HG03565 (cell line): ENCODE results near the gene COX11.
A peak's percentile ranks its signal among the peaks of the same experiment; 100 is the strongest.

Source experiments
- ATAC-seq: cut with Tn5 transposase; IDR thresholded peaks from one replicate; pipeline ENCODE4 v1.9.1; 2021; ENCODE audit warnings: mild to moderate bottlenecking, moderate library complexity; ENCODE audit not compliant: unreplicated experiment

The COX11 gene

GRCh38 chr17:54968262-54968987 is at the start of gene COX11, which contains the start of gene STXBP4:
TSS of gene COX11 (minus strand) at chr17:54968654. CDS start at chr17:54968646, 8 bp downstream.
TSS of gene STXBP4 (plus strand) at chr17:54968765. CDS start at chr17:54986220, 17,455 bp downstream.
- ATAC-seq, result peak; percentile 94

DNA sequence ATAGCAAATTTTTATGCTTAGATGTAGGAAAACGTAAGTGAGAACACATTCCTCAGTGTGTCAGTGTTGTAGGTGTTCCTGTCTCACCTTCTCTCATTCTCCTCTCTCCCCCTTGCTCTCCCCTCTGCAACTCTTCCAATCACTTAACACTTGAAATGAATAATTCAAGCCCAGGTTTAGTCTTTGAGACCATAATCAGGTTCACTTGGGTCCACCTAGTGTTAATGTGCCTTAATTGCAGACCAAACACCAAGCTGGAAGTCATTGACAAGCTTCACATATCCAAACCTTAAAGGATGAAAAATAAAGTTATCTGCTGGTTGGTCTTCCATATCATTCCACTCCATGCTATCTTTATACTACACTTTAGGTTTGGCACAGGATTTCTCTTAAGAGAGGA is 37.1 kb upstream of the COX11 start:
- peak; percentile 56 for ATAC-seq

DNA sequence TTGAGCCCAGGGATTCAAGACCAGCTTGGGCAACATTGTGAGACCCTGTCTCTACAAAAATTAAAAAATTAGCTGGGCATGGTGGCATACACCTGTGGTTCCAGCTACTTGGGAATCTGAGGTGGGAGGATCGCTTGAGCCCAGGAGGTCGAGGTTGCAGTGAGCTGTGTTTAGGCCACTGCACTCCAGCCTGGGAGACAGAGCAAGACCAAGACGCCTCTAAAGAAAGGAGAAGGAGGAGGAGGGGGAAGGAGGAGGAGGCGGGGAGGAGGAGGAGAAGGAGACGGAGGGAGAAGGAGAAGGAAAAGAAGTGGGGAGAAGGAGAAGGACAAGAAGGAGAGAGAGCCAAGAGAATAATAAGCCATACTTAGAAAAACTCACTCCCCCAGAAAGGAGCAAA is 36.0 kb upstream of the COX11 start:
- no peak for ATAC-seq

- ATAC-seq, result no peak
These were observed 34.0 kb upstream of the COX11 start for GRCh38 chr17:55002458-55002857.

GRCh38 chr17:54996441-54996840 is 28.0 kb upstream of the COX11 start:
- no peak for ATAC-seq

GRCh38 chr17:54992797-54993639 is 24.6 kb upstream of the COX11 start:
- peak; percentile 59 for ATAC-seq

DNA sequence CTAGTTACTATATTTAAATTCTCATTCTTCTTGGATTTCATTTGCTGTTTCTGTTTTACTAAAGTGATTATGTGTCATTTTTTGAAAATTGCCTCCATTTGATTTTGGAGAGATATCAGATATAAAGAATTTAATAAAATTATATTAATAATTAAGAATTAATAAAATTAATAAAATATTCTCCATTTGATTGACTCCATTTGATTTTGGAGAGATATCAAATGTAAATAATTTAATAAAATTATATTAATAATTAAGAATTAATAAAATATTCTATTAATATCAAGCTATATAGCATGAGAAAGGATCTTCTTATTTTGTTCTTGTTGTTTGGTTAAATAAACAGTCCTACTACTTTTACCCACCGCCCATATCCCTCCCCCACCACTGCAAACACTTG is 23.1 kb upstream of the COX11 start:
- ATAC-seq, result no peak

DNA sequence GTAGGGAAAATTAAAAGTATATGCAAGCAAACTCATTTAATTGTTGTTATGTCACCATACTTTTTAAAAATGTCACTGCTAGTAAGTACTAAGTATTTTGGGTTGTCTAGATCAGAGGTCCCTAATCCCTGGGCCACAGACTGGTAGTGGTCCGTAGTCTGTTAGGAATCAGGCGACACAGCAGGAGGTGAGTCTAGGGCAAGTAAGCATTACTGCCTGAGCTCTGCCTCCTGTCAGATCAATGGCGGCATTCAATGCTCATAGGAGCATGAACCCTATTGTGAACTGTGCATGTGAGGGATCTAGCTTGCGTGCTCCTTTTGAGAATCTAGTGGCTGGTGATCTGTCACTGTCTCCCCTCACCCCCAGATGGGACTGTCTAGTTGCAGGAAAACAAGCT is 21.7 kb upstream of the COX11 start:
- ATAC-seq, result no peak

GRCh38 chr17:54985476-54985875 is 17.0 kb upstream of the COX11 start:
- no peak for ATAC-seq

DNA sequence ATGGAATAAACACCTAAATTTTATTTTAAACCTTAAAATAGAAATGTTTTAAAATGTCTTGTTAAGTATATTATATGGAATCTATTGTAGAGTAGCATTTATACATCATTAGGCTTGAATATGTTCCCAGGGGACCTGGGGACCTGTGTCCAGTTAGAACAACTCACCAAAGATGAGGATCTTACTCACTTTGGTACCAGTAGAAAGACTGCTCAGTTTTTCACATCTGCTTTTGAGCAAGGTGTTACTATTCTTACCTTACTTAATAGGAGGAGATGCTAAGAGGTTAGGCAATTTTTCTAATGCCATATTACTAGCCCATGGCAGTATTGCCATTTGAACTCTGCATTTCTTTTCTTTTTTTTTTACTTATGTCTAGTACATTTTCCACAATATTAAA is 14.8 kb upstream of the COX11 start:
- peak; percentile 49 for ATAC-seq

DNA sequence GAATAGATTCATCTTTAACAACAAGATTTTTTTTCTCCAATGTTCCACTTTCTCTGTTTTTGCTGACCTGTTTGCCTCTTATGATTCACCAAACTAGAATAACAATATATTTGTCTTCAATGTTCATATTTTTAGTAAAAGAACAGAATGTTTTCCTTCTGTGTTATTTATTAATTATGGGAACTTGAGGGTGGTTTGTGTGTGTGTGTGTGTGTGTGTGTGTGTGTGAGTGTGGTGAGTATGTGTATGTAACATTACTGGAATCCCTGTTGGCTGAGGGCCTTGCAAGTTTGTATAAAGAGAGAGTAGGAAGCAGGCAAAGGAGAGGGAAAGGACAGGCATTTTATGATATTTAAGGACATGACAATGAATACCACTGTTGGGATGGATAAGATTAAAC is 13.9 kb upstream of the COX11 start:
- ATAC-seq, result no peak

DNA sequence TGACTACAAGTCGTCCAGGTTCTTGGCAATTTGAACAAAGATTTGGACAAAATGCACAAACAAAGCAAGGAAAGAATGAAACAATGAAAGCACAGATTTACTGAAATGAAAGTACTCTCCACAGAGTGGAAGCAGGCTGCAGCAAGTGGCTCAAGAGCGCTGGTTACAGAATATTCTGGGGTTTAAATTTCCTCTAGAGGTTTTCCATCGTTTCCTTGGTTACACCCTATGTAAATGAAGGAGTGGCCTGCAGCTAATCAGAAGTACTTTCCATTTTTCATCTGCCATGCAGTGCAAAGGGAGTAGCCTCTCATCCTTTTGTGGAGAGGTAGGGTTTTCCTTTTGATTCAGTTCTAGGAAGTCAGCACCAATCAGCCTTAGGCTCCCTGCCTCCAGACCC is 11.9 kb upstream of the COX11 start:
- no peak for ATAC-seq

- no peak for ATAC-seq
These were observed 11.2 kb upstream of the COX11 start for GRCh38 chr17:54979657-54980056.

DNA sequence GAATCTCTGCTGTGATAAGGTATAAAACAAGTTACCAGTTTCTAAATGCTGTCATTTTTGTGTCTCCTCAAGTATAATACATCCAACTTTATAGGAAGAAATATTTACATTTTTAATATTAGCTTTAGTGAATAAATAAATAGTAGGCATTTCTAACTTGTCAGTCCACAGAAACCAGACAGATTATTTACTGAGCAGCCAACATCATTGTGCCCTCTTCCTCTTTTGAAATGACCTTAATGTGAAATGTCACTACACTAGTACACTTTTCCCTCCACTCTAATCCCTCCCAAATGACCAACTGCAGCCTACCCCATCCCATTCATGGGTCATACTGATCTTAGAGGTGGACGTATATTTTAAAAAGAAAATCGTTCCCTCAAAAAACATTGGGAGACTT is 9.3 kb upstream of the COX11 start:
- no peak for ATAC-seq

DNA sequence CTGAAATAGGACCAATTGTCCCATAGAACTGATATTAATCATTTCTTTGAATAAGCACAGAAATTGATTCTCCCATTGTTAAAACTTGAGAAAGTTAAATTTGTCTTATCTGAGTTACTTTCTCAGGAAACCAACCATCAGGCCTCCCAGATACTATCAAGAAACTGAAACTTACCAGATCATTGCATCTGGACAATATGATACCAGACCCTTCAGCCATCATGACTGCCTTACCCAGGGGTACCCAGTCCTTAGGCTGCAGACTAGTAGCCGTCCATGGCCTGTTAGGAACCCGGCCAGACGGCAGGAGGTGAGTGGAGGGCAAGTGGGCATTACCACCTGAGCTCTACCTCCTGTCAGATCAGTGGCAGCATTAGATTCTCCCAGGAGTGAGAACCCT is 7.9 kb upstream of the COX11 start:
- ATAC-seq, result no peak

DNA sequence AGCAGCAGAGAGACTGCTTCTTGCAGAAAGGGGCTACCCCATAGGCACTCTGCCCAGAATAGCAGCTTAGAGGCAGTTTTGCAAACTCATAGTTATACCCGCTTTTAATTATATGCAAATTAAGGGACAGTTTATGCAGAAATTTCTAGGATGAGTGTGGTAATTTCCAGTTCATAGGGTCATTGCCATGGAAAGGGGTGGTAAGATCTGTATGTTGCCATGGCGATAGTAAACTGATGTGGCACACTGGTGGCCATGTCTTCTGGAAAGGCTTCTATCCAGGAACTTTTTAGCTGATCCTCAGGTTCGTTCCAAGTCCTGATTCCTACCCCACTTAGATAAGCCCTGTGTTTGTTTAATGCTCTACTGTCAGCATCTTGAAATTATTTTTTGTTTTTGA is 6.3 kb upstream of the COX11 start:
- ATAC-seq, result no peak

GRCh38 chr17:54972406-54973138 is 4.1 kb upstream of the COX11 start:
- ATAC-seq, result no peak

GRCh38 chr17:54971901-54972300 is 3.4 kb upstream of the COX11 start:
- no peak for ATAC-seq

DNA sequence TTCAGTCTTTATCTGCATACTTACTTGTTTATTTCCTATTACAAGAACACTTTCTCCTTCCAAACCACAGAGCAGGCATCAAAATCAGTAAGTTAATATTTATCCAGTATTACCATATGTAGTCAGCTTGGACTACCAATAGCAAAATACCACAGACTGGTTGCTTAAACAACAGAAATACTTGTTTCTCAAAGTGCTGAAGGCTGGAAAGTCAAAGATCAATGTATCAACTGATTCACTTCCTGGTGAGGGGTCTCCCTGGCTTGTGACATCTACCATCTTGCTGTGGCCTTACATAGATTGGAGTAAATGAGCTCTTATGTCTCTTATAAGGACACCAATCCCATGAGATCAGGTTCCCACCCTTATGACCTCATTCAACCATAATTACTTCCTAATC is 2.7 kb upstream of the COX11 start:
- no peak for ATAC-seq

GRCh38 chr17:54969658-54970572 is 1.5 kb upstream of the COX11 start:
- no peak for ATAC-seq

DNA sequence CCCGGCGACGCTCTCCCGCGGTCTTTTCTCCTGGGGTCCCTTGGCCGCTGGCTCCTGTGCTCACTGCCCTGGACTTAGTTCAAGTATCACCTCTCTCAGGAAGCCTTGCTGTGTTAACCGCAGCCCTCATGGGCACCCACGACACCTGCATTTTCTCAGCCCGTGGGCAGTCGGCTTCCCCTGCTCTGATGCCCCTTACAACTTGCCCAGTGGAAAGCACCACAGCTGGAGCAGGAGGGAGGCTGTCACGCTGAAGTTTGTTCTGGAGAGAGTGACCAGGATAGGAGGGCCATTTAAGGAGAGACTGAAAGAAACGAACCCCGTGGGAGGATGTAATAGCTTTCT is 506 bp upstream of the COX11 start:
- peak; percentile 7 for ATAC-seq
